Psoas muscle (tissue), 8 donors: ENCODE data around the gene PPP2R5B. TPM values are rescaled to one million over a fixed set of nuclear protein-coding genes. Genes with fewer than 3 reads are reported as not detected.
A peak's percentile ranks its signal among the peaks of the same experiment; 100 is the strongest.

Experiments used
- ATAC-seq, 4 donors: fragments of 200-7000 bp; cut with Tn5 transposase; one replicate each; pipeline ENCODE4 v1.9.1; 2020; ENCODE audit warnings: moderate library complexity in 3 of 4, mild to moderate bottlenecking in 2 of 4
- DNase-seq, 2 donors: peaks; one replicate each; pipeline ENCODE4 v3.0.0-alpha.2; 2020
- H3K27ac ChIP-seq: fragments of 200-600 bp; one replicate; pipeline ENCODE4 v1.8.0; 2022
- H3K27me3 ChIP-seq, 3 donors: fragments of 200-600 bp in 1 of 3; one replicate each; pipeline versions ENCODE4 v1.6.1 to v1.8.0; 2013 to 2022; ENCODE audit warnings: low read length in 2 of 3, mild to moderate bottlenecking in 2 of 3, moderate library complexity in 1 of 3; ENCODE audit not compliant: insufficient read depth in 3 of 3
- H3K36me3 ChIP-seq, 2 donors: fragments of 200-600 bp in 1 of 2; one replicate each; pipeline versions ENCODE4 v1.6.1 to v1.8.0; 2013 to 2022; ENCODE audit warnings: low read depth in 1 of 2, mild to moderate bottlenecking in 1 of 2, moderate library complexity in 1 of 2; ENCODE audit not compliant: insufficient read depth in 1 of 2
- H3K4me1 ChIP-seq: fragments of 200-600 bp; one replicate; pipeline ENCODE4 v1.8.0; 2022
- H3K4me3 ChIP-seq: fragments of 200-600 bp; one replicate; pipeline ENCODE4 v1.8.0; 2022; ENCODE audit warnings: mild to moderate bottlenecking
- H3K9me3 ChIP-seq: fragments of 200-600 bp; one replicate; pipeline ENCODE4 v1.8.0; 2022
- CTCF ChIP-seq: fragments of 200-600 bp; IDR thresholded peaks from one replicate; pipeline ENCODE4 v1.8.0; 2022; ENCODE audit warnings: antibody characterized with exemption
- WGBS, 3 donors: extraction: QIAGEN DNeasy Blood & Tissue Kit; methylation state at CpG; one replicate each; pipeline versions ENCODE4 v1.1.6 to v1.1.7; 2013; 5-methylcytosine and 5-hydroxymethylcytosine counted together
- intact Hi-C, 2 donors: fragments of 100-400 bp; cut with DNase I; formaldehyde crosslinking; loops; one replicate each; pipeline versions ENCODE4 v1.11.0 to v1.14.2; 2022
- polyA plus RNA-seq, 3 donors: library from polyadenylated mRNA; stranded (reverse); fragments of 200-250 nt; gene quantifications; one replicate each; pipeline ENCODE4 v1.2.3, GENCODE V29; 2013
- total RNA-seq, 4 donors: library from RNA; stranded (reverse); fragmentation: NEBNext Ultra II Directional in 2 of 4; extraction: Animal tissue kit (Norgen Biotek cat#: 25700) in 2 of 4; gene quantifications; one replicate each; pipeline versions ENCODE4 v1.2.1 to v1.2.4, GENCODE V29; 2021 to 2023
- donor health status: healthy with polysubstance abuse.
- donor health status: DM: no; HTN: no; CAD: no; lungs with moderate emphysema.
- donor health status: Bipolar disorder and iron deficiency.
- donor health status: healthy.
- donor health status: DM: yes; HTN: yes; CAD: no.
- donor health status: DM: no; HTN: no; CAD: no.
- donor health status: DM: no; HTN: no; CAD: no.
- donor health status: DM: yes; HTN: yes; CAD: no.

Gene PPP2R5B
- total and polyA plus RNA-seq, 7 donors = 13.2 to 36.1 (median 17.2) TPM

- 52 to 70% (median 59%) methylated on average over 14 of the region's 14 CpGs for WGBS, 3 donors
- Histone ChIP-seq H3K27ac (peak overlapping the region; percentile 97), H3K27me3 (no peaks in the 10 kb centered on the region), H3K36me3 (no peaks in the 10 kb centered on the region), H3K4me3 (no peak overlapping the region), H3K9me3 (no peaks in the 10 kb centered on the region), H3K4me1 (peaks cover 29% of the 10 kb centered on the region)
- intact Hi-C loops = no loop called here
- no peak for TF ChIP-seq CTCF
- ATAC-seq (no peak), DNase-seq (peak; percentile 48 to 75)
Measured at GRCh38 chr11:64880240-64881001, 44.1 kb upstream of the PPP2R5B start.

- WGBS, 3 donors = 83 to 89% (median 87%) methylated on average over 8 of the region's 8 CpGs
- DNase-seq (no peak), ATAC-seq (no peak)
- peaks cover 19% of the 10 kb centered on the region for H3K4me1 ChIP-seq
- H3K36me3 ChIP-seq = no peaks in the 10 kb centered on the region
- no peaks in the 10 kb centered on the region for H3K9me3 ChIP-seq
- no peak for TF ChIP-seq CTCF
- H3K4me3 ChIP-seq = no peak overlapping the region
- H3K27ac ChIP-seq = peak overlapping the region; percentile 15
- intact Hi-C loops = no loop called here
- H3K27me3 ChIP-seq = no peaks in the 10 kb centered on the region
Measured at GRCh38 chr11:64881476-64881875, 43.0 kb upstream of the PPP2R5B start.

GRCh38 chr11:64882243-64882642 is 42.2 kb upstream of the PPP2R5B start:
- peak overlapping the region; percentile 15 for H3K27ac ChIP-seq
- H3K9me3 ChIP-seq = no peaks in the 10 kb centered on the region
- DNase-seq = no peak
- no peak overlapping the region for H3K4me3 ChIP-seq
- 75 to 79% (median 76%) methylated on average over 5 of the region's 5 CpGs for WGBS, 3 donors
- intact Hi-C loops = no loop called here
- H3K4me1 ChIP-seq = peaks cover 13% of the 10 kb centered on the region
- no peaks in the 10 kb centered on the region for H3K36me3 ChIP-seq
- no peaks in the 10 kb centered on the region for H3K27me3 ChIP-seq
- no peak for TF ChIP-seq CTCF
- no peak for ATAC-seq

- intact Hi-C loops = no loop called here
- 79 to 80% (median 79%) methylated on average over 5 of the region's 5 CpGs for WGBS, 3 donors
- Histone ChIP-seq H3K4me1 (peaks cover 13% of the 10 kb centered on the region), H3K27me3 (no peaks in the 10 kb centered on the region), H3K9me3 (no peaks in the 10 kb centered on the region), H3K36me3 (no peaks in the 10 kb centered on the region), H3K27ac (no peak overlapping the region), H3K4me3 (no peak overlapping the region)
- ATAC-seq (no peak), DNase-seq (no peak)
- no peak for TF ChIP-seq CTCF
Measured at GRCh38 chr11:64883575-64883974, 40.9 kb upstream of the PPP2R5B start.

GRCh38 chr11:64884019-64884418 is 40.5 kb upstream of the PPP2R5B start:
- Histone ChIP-seq H3K27ac (no peak overlapping the region), H3K4me1 (peaks cover 13% of the 10 kb centered on the region), H3K4me3 (no peak overlapping the region), H3K36me3 (no peaks in the 10 kb centered on the region), H3K9me3 (no peaks in the 10 kb centered on the region), H3K27me3 (no peaks in the 10 kb centered on the region)
- ATAC-seq (no peak), DNase-seq (no peak)
- 91 to 94% (median 92%) methylated on average over 8 of the region's 8 CpGs for WGBS, 3 donors
- intact Hi-C loops = loop anchor here in 1 of 2 donors (2.0 kb wide), 1 partner anchor 31 kb away; no protein-coding TSS in a partner anchor
- TF ChIP-seq CTCF = no peak
